Testis (tissue), 2 donors: ENCODE data around the gene NPAS1.

Experiments used
- CTCF ChIP-seq, 3 experiments: fragments of 450-650 bp in 2 of 3; fragments of 200-600 bp in 1 of 3; sonication (generic) in 1 of 3; IDR thresholded peaks; one replicate each; pipeline ENCODE4 v1.5.1; 2016 to 2019; ENCODE audit warnings: antibody characterized with exemption in 3 of 3, mild to moderate bottlenecking in 2 of 3, moderate library complexity in 1 of 3
- POLR2A ChIP-seq: fragments of 450-650 bp; IDR thresholded peaks from one replicate; pipeline ENCODE4 v1.6.1; 2017; ENCODE audit warnings: antibody characterized with exemption, mild to moderate bottlenecking, moderate library complexity

DNA sequence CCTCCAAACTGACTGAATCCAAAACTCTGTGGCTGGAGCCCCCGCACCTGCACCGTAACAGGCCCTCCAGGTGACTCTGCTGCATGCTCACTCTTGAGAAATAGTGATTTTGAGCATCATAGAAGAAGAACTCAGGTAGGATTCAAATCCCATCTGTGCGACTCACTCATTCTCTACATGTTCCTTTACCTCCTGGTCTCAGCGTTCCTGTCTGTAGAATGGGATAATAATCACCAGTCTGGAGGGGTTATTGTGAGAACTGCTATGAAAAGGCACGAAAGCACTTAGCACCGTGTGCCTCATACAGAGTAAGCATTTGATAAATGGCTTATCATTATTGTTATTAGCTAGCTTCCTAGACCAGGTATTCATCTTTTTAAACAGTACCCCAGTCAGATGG, 36.5 kb upstream of the NPAS1 start:
- TF ChIP-seq CTCF (IDR thresholded peaks at IDR 0.05) (no peak), POLR2A (no peak)
